LNCAP (cell line): ENCODE results near the gene AP2B1.

Experiments used
- TF ChIP-seq, protein P1 (sequence below): fragments of 450-650 bp; IDR thresholded peaks from 2 replicates; pipeline ENCODE4 v1.5.1; 2017; ENCODE audit warnings: mild to moderate bottlenecking

AP2B1 gene

DNA sequence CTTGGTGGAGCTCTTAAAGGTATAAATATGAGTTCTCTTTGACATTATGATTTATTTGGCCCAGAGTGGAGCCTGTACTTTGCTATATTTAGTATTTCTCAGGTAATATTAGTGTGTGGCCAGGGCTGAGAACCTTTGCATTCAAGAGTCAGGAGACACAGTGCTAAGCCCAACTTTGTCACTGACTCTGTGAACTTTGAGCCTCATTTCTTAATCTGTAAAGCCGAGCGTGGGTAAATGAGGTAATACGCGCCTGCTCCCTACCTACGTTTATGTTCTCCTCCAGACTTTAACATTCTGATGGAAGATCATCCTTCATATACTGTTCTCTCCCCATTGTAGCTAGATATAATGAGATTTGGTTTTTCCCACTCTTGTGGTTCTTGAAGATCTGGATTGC, 10.5 kb downstream of the AP2B1 start:
- TF ChIP-seq, protein P1, sequence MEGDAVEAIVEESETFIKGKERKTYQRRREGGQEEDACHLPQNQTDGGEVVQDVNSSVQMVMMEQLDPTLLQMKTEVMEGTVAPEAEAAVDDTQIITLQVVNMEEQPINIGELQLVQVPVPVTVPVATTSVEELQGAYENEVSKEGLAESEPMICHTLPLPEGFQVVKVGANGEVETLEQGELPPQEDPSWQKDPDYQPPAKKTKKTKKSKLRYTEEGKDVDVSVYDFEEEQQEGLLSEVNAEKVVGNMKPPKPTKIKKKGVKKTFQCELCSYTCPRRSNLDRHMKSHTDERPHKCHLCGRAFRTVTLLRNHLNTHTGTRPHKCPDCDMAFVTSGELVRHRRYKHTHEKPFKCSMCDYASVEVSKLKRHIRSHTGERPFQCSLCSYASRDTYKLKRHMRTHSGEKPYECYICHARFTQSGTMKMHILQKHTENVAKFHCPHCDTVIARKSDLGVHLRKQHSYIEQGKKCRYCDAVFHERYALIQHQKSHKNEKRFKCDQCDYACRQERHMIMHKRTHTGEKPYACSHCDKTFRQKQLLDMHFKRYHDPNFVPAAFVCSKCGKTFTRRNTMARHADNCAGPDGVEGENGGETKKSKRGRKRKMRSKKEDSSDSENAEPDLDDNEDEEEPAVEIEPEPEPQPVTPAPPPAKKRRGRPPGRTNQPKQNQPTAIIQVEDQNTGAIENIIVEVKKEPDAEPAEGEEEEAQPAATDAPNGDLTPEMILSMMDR = no peak

DNA sequence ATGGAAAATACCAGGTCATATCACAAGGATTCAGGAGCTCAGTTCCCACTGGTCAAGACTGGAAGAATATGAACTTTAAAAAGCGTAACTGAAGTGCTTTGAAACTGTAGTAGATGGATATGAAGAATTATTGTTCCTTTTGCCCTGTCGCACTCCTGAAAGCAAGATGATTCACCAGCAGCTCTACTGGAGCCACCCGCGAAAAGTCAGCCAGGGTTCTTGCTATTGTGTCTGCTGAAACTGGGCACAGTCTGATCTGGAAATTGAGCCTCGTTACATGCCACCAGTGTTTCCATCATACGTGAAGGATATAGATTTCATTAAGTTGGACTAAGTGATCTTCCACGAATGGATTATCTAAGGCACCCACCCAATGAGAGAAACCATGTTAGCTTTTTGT, 16.6 kb downstream of the AP2B1 start:
- TF ChIP-seq, protein P1 = no peak

DNA sequence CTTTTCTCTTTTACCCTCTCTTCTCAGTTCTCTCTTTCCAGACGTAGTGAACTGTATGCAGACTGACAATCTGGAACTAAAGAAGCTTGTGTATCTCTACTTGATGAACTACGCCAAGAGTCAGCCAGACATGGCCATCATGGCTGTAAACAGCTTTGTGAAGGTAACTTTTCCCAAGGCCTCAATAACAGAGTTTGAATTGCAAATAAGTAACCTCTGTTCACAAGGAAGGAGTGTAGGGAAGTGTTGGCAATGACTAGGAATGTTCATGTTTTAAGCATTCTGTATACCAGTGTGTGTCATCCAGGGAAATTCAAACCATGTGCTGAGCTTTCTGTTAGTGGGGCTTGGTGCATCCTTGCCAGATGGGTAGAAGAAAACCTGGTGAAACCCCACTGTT, 18.6 kb downstream of the AP2B1 start:
- TF ChIP-seq, protein P1 = no peak

DNA sequence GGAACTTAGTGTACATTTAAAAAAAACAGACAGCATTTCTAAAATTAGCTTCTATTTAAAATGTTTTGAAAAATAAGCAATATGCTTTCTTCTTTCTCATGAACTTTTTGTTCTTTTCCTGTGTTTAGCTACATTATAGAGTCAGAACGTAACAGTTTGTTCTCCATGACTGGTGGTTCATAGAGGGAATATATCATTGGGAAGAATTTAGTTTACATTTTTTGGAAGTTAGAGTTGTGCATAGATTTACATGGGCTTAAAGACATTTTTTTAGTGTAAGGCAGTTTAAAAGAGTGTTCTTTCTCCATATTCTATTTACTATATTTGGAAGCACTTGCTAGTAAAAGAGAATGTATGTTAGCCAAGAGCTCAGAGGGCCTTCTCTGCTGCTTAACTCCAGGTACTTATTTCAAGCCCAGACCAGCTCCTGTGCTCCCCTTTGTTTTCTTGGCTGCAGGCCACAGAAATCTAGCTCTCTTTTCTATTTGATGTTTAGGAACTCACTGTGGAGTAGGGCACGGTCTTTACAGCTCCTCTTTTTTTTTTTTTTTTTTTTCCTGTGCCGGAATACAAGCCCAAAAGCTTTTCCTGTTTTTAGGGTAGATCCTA, 20.2 kb downstream of the AP2B1 start:
- TF ChIP-seq, protein P1 = no peak

DNA sequence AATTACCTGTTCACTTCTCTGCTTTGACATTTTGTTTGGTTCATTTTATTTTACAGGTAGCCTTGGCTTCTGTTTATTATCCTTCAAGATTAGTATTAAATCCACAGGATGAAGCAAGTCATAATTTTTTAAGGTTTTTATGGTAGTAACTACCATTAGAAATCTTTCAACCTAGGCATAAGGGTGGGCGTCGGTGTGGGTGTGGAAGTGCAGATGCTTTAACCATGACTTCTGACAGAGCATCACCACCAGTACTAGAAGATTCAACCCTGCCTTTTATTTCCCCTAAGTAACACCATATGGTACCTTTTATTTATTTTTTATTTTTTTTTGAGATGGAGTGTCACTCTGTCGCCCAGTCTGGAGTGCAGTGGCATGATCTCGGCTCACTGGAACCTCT, 22.7 kb downstream of the AP2B1 start:
- TF ChIP-seq, protein P1 = no peak

DNA sequence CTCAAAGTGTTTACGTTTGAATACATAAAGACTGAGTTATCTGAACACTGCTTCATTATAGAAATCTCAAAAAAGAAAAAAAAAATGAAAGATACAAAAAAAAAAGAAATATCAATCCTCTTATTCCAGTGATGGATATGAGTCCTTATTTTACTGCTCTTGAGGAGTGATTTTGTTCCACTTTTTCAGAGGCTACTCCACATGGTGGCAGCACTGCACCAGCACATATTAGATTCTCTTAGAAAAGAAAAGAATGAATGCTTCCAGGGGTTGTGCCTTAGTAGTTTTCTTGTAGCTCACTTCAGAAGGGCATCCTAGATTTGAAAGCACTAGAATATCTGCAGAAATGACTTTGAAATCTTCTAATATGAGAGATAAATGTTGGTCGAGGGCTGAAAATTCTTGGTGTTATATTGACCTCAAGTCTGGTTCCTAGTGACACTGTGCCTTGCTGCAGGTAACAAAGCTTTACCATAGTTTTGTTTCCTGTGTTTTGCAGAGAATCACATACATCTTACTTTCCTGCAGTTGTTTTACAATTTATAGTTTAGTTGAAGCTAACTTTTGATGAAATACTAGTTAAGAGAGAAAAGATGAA, 25.9 kb downstream of the AP2B1 start:
- TF ChIP-seq, protein P1 = peak; percentile 77

DNA sequence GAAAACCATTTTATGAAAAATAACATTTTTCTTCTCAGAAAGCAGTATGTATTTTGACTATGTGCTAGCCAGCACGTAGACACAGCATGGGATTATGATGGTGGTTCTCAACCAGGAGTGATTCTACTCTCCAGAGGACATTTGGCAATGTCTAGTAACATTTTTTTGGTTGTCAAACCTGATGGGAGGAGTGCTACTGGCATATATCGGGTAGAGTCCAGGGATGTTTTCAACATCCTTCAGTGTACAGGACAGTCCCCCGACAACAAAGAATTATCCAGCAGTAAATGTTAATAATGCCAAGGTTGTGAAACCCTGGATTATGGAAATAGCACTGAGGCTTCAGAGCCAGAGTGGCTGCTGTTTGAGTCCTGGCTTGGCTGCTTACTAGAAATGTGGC, 27.7 kb downstream of the AP2B1 start:
- TF ChIP-seq, protein P1 = no peak

DNA sequence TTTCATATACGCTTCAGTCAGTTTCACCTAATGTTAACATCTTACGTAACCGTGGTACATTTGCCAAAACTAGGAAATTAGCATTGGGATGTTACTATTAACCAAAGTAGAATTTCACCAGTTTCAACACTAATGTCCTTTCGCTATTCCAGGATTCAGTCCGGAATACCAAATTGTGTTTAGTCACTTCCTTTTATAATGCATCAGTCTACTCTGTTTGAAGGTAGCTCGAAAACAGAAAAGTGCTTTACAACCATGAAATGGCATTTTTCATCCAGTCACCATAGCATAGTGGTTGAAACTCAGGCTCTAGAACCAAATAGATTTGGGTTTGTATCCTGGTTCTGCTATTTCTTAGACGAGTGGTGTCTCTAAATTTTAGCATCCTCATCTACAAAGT, 29.4 kb downstream of the AP2B1 start:
- TF ChIP-seq, protein P1 = no peak
